Bronchial epithelial cell (primary cell): ENCODE results near the gene TMEM220. TPM values are rescaled to one million over a fixed set of nuclear protein-coding genes. Genes with fewer than 3 reads are reported as not detected.

Source experiments
- DNase-seq: peaks from one replicate; pipeline ENCODE4 v3.0.0-alpha.2; 2010; ENCODE audit warnings: low read depth
- FAIRE-seq: peaks from 2 replicates; lab custom pipeline; 2011; peaks lifted over from hg19 to GRCh38; lab: Jason Lieb, UNC
- H3K27me3 ChIP-seq: 2 replicates; pipeline ENCODE4 v1.5.1; 2011; ENCODE audit warnings: low read length; ENCODE audit not compliant: control insufficient read depth, insufficient read depth
- H3K36me3 ChIP-seq: 2 replicates; pipeline ENCODE4 v1.5.1; 2011; ENCODE audit warnings: low read length; ENCODE audit not compliant: control insufficient read depth, insufficient read depth
- H3K4me3 ChIP-seq: 2 replicates; pipeline ENCODE4 v1.5.1; 2011; ENCODE audit warnings: mild to moderate bottlenecking, low read depth, low read length, control low read depth
- CTCF ChIP-seq: IDR thresholded peaks from 2 replicates; pipeline ENCODE4 v1.5.1; 2011; ENCODE audit warnings: mild to moderate bottlenecking, moderate library complexity, low read length, control low read depth, inconsistent platforms; ENCODE audit not compliant: insufficient read depth, severe bottlenecking
- total RNA-seq: library from RNA; depleted of rRNA; stranded (reverse); fragments of >200 nt; gene quantifications from 2 replicates; pipeline ENCODE4 v1.2.1, GENCODE V29; 2014

Gene TMEM220
- total RNA-seq, 1 donor from 2014 or later = 0.79 TPM

DNA sequence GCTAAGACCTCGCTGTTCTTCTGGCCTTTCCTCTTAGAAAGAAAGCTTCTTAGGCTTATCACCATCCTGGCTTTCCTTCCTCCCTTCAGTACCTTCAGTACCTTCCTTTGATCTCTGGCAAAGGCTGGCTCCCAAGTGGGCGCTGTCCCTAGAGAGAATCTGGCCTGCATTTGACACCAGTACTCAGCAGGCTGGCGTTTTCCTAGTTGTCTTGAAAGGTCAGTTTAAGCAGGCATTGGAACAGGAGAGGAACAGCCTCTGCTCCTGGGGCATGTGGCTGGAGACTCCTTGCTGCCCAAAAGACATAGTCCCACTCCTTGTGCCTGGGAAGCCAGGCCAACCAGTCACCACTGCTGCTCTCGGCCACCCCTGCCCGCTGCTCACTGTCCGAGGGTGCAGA is 40.0 kb upstream of the TMEM220 start:
- H3K4me3 ChIP-seq = no peak overlapping the region
- DNase-seq (no peak), FAIRE-seq (no peak)
- no peak for TF ChIP-seq CTCF
- H3K36me3 ChIP-seq = no peaks in the 10 kb centered on the region
- no peaks in the 10 kb centered on the region for H3K27me3 ChIP-seq

DNA sequence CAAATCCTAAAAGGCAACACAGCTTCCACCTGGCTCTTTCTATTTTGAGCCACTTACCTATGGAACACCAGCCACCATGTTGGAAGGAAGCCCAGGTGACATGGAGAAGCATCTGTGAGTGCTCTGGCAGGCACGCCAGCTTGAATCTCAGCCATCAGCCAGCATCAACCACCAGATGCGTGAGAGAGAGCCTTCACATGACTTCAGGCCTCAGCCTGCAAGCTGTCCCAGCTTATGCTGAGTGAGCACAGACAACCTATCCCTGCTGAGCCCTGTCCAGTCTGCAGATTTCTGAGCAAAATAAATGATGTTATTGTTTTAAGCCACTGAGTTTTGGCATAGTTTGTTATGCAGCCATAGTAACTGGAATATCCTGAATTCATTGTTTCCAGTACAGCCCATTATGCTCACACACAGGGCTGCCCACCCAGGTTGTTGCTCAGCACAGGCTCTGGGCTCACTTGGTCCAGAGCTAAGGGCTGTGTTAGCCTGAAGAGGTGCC is 39.0 kb upstream of the TMEM220 start:
- FAIRE-seq (no peak), DNase-seq (no peak)
- Histone ChIP-seq H3K4me3 (no peak overlapping the region), H3K27me3 (no peaks in the 10 kb centered on the region), H3K36me3 (no peaks in the 10 kb centered on the region)
- TF ChIP-seq CTCF = no peak

- no peak for FAIRE-seq
- H3K27me3 ChIP-seq = no peaks in the 10 kb centered on the region
- no peak for DNase-seq
- TF ChIP-seq CTCF = no peak
- no peaks in the 10 kb centered on the region for H3K36me3 ChIP-seq
- no peak overlapping the region for H3K4me3 ChIP-seq
These were observed 37.4 kb upstream of the TMEM220 start for GRCh38 chr17:10767232-10767631.

GRCh38 chr17:10762037-10762436 is 32.2 kb upstream of the TMEM220 start:
- no peak for TF ChIP-seq CTCF
- DNase-seq (no peak), FAIRE-seq (no peak)
- no peaks in the 10 kb centered on the region for H3K36me3 ChIP-seq
- no peak overlapping the region for H3K4me3 ChIP-seq
- no peaks in the 10 kb centered on the region for H3K27me3 ChIP-seq

GRCh38 chr17:10761281-10761680 is 31.5 kb upstream of the TMEM220 start:
- H3K4me3 ChIP-seq = no peak overlapping the region
- H3K36me3 ChIP-seq = no peaks in the 10 kb centered on the region
- H3K27me3 ChIP-seq = no peaks in the 10 kb centered on the region
- TF ChIP-seq CTCF = no peak
- FAIRE-seq (no peak), DNase-seq (no peak)

GRCh38 chr17:10758062-10758461 is 28.2 kb upstream of the TMEM220 start:
- DNase-seq = no peak
- Histone ChIP-seq H3K4me3 (no peak overlapping the region), H3K36me3 (no peaks in the 10 kb centered on the region), H3K27me3 (no peaks in the 10 kb centered on the region)
- TF ChIP-seq CTCF = no peak
- no peak for FAIRE-seq
